PC-9 (cell line): ENCODE data around the gene CAMTA1. TPM values are rescaled to one million over a fixed set of nuclear protein-coding genes. Genes with fewer than 3 reads are reported as not detected.

Experiments
- BruUV-seq: library from RNA; stranded (reverse); fragments of 400-500 nt; replicated peaks from 2 replicates; lab custom pipeline; 2021; lab: Mats Ljungman, UMichigan
- CTCF ChIA-PET: fragments of 300-600 bp; sonication (Branson Sonifier 250); formaldehyde crosslinking; loops from one replicate; lab custom pipeline; 2022; ENCODE audit warnings: antibody characterized with exemption; lab: Charles Lee
- POLR2A ChIA-PET: fragments of 300-600 bp; sonication (Branson Sonifier 250); formaldehyde crosslinking; loops from one replicate; lab custom pipeline; 2022; ENCODE audit warnings: antibody characterized with exemption; ENCODE audit not compliant: unreplicated experiment; lab: Charles Lee
- DNase-seq, 2 experiments: peaks; one replicate each; pipeline versions ENCODE4 v3.0.0 to v3.0.0-alpha.2; 2015 to 2022; ENCODE audit warnings: mixed read lengths in 1 of 2
- H2AFZ ChIP-seq: fragments of 200-600 bp; sonication (generic); 2 replicates; pipeline ENCODE4 v1.8.1; 2017; ENCODE audit warnings: antibody characterized with exemption
- H3F3A ChIP-seq: fragments of 200-600 bp; sonication (generic); 2 replicates; pipeline ENCODE4 v1.8.1; 2017; ENCODE audit warnings: antibody characterized with exemption, mild to moderate bottlenecking, low read depth; ENCODE audit not compliant: insufficient read depth
- H3K27ac ChIP-seq: fragments of 200-600 bp; sonication (generic); 2 replicates; pipeline ENCODE4 v1.6.1; 2016; ENCODE audit warnings: mixed run types
- H3K27me3 ChIP-seq: fragments of 200-600 bp; sonication (generic); 2 replicates; pipeline ENCODE4 v1.6.1; 2016; ENCODE audit warnings: low read depth, mixed run types; ENCODE audit not compliant: insufficient read depth
- H3K36me3 ChIP-seq: fragments of 200-600 bp; sonication (generic); 2 replicates; pipeline ENCODE4 v1.6.1; 2016; ENCODE audit warnings: low read depth, mixed run types
- H3K4me1 ChIP-seq: fragments of 200-600 bp; sonication (generic); replicated peaks from 2 replicates; pipeline ENCODE4 v1.6.1; 2016; ENCODE audit warnings: mixed run types; ENCODE audit not compliant: insufficient read depth
- H3K4me2 ChIP-seq: fragments of 200-600 bp; sonication (generic); 2 replicates; pipeline ENCODE4 v1.6.1; 2017; ENCODE audit warnings: mixed run types
- H3K4me3 ChIP-seq: fragments of 200-600 bp; sonication (generic); 2 replicates; pipeline ENCODE4 v1.6.1; 2016; ENCODE audit warnings: mixed run types
- H3K79me2 ChIP-seq: fragments of 200-600 bp; sonication (generic); 2 replicates; pipeline ENCODE4 v1.6.1; 2017; ENCODE audit warnings: low read depth, mixed run types
- H3K9me2 ChIP-seq: fragments of 200-600 bp; sonication (generic); 2 replicates; pipeline ENCODE4 v1.8.1; 2017; ENCODE audit warnings: mild to moderate bottlenecking; ENCODE audit not compliant: insufficient read depth
- H3K9me3 ChIP-seq: fragments of 200-600 bp; sonication (generic); 2 replicates; pipeline ENCODE4 v1.8.1; 2016; ENCODE audit warnings: low read depth; ENCODE audit not compliant: insufficient read depth
- H4K20me1 ChIP-seq: fragments of 200-600 bp; sonication (generic); 2 replicates; pipeline ENCODE4 v1.8.1; 2017; ENCODE audit not compliant: insufficient read depth
- EZH2 ChIP-seq: fragments of 200-600 bp; sonication (generic); IDR thresholded peaks from 2 replicates; pipeline ENCODE4 v1.8.0; 2017; ENCODE audit warnings: antibody characterized with exemption, low read depth
- intact Hi-C: fragments of 100-400 bp; cut with micrococcal nuclease; formaldehyde crosslinking; loops from one replicate; pipeline ENCODE4 v1.10.0; 2022; ENCODE audit not compliant: unreplicated experiment
- total RNA-seq: library from RNA; stranded (reverse); gene quantifications from 2 replicates; pipeline ENCODE4 v1.2.3, GENCODE V29; 2021
- TF ChIP-seq, protein P1 (sequence below): fragments of 200-600 bp; sonication (generic); conservative IDR thresholded peaks from 2 replicates; pipeline ENCODE4 v1.6.1; 2017; ENCODE audit warnings: mixed run types, antibody characterized with exemption, mild to moderate bottlenecking, moderate library complexity

The CAMTA1 gene
- total RNA-seq, 1 experiment from 2014 or later: 72.3 TPM

- H3K27ac ChIP-seq: no peak overlapping the region
- no peak overlapping the region for H3K4me2 ChIP-seq
- no peaks in the 10 kb centered on the region for H3K4me1 ChIP-seq
- no TSS peak for BruUV-seq
- H2AFZ ChIP-seq: no peak overlapping the region
- no peaks in the 10 kb centered on the region for H3K36me3 ChIP-seq
- CTCF ChIA-PET: no interaction called here
- TF ChIP-seq, protein P1, sequence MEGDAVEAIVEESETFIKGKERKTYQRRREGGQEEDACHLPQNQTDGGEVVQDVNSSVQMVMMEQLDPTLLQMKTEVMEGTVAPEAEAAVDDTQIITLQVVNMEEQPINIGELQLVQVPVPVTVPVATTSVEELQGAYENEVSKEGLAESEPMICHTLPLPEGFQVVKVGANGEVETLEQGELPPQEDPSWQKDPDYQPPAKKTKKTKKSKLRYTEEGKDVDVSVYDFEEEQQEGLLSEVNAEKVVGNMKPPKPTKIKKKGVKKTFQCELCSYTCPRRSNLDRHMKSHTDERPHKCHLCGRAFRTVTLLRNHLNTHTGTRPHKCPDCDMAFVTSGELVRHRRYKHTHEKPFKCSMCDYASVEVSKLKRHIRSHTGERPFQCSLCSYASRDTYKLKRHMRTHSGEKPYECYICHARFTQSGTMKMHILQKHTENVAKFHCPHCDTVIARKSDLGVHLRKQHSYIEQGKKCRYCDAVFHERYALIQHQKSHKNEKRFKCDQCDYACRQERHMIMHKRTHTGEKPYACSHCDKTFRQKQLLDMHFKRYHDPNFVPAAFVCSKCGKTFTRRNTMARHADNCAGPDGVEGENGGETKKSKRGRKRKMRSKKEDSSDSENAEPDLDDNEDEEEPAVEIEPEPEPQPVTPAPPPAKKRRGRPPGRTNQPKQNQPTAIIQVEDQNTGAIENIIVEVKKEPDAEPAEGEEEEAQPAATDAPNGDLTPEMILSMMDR: no peak
- no peak for TF ChIP-seq EZH2
- no peaks in the 10 kb centered on the region for H4K20me1 ChIP-seq
- H3F3A ChIP-seq: no peaks in the 10 kb centered on the region
- no peaks in the 10 kb centered on the region for H3K79me2 ChIP-seq
- H3K9me2 ChIP-seq: no peaks in the 10 kb centered on the region
- peaks cover 82% of the 10 kb centered on the region for H3K27me3 ChIP-seq
- intact Hi-C loops: no loop called here
- no peak overlapping the region for H3K4me3 ChIP-seq
- H3K9me3 ChIP-seq: no peaks in the 10 kb centered on the region
- POLR2A ChIA-PET: no interaction called here
- no peak for DNase-seq
These were observed 796.7 kb downstream of the CAMTA1 start for GRCh38 chr1:7581754-7582459.

GRCh38 chr1:7582460-7582972, 797.3 kb downstream of the CAMTA1 start:
- no peak overlapping the region for H2AFZ ChIP-seq
- TF ChIP-seq, protein P1: no peak
- no peak for TF ChIP-seq EZH2
- DNase-seq: no peak
- no TSS peak for BruUV-seq
- H3K4me2 ChIP-seq: no peak overlapping the region
- no peaks in the 10 kb centered on the region for H3K4me1 ChIP-seq
- intact Hi-C loops: no loop called here
- no peaks in the 10 kb centered on the region for H3K9me3 ChIP-seq
- no peaks in the 10 kb centered on the region for H3K9me2 ChIP-seq
- POLR2A ChIA-PET: no interaction called here
- H3K4me3 ChIP-seq: no peak overlapping the region
- no peaks in the 10 kb centered on the region for H3K79me2 ChIP-seq
- H3K27me3 ChIP-seq: peaks cover 85% of the 10 kb centered on the region
- no peak overlapping the region for H3K27ac ChIP-seq
- H3F3A ChIP-seq: no peaks in the 10 kb centered on the region
- no peaks in the 10 kb centered on the region for H4K20me1 ChIP-seq
- CTCF ChIA-PET: no interaction called here
- no peaks in the 10 kb centered on the region for H3K36me3 ChIP-seq

GRCh38 chr1:7583291-7584096, 798.2 kb downstream of the CAMTA1 start:
- no peak overlapping the region for H3K27ac ChIP-seq
- no TSS peak for BruUV-seq
- CTCF ChIA-PET: no interaction called here

More at GRCh38 chr1:7583291-7584096, 798.2 kb downstream of the CAMTA1 start:
- Histone ChIP-seq H3K4me1 (no peaks in the 10 kb centered on the region), H3K4me3 (no peak overlapping the region), H3K36me3 (no peaks in the 10 kb centered on the region), H3K27me3 (peaks cover 88% of the 10 kb centered on the region), H3F3A (no peaks in the 10 kb centered on the region), H4K20me1 (no peaks in the 10 kb centered on the region), H3K9me2 (no peaks in the 10 kb centered on the region), H3K79me2 (no peaks in the 10 kb centered on the region), H3K4me2 (no peak overlapping the region), H3K9me3 (no peaks in the 10 kb centered on the region), H2AFZ (no peak overlapping the region)
- TF ChIP-seq, protein P1: no peak
- no peak for TF ChIP-seq EZH2
- intact Hi-C loops: no loop called here
- DNase-seq: no peak
- POLR2A ChIA-PET: no interaction called here
